GM12878 (cell line): ENCODE measurements around the gene RSF1. TPM values are rescaled to one million over a fixed set of nuclear protein-coding genes. Genes with fewer than 3 reads are reported as not detected.

Experiments used
- ATAC-seq: fragments of 200-7000 bp; cut with Tn5 transposase; 3 replicates; pipeline ENCODE4 v1.9.1; 2020; ENCODE audit warnings: mild to moderate bottlenecking, moderate library complexity
- BruUV-seq: library from RNA; stranded (reverse); fragments of 400-500 nt; replicated peaks from 2 replicates; lab custom pipeline; 2021; lab: Mats Ljungman, UMichigan
- CTCF ChIA-PET: fragments of 300-600 bp; sonication (Branson Sonifier 250); formaldehyde crosslinking; extraction: SDS; loops from one replicate; lab custom pipeline; 2021; ENCODE audit warnings: inconsistent platforms; lab: Yijun Ruan, JAX
- POLR2A ChIA-PET: fragments of 350-600 bp; formaldehyde crosslinking; extraction: SDS; loops from one replicate; lab custom pipeline; 2021; ENCODE audit warnings: inconsistent platforms; lab: Charles Lee
- RAD21 ChIA-PET: fragments of 300-600 bp; sonication (Branson Sonifier 250); formaldehyde crosslinking; loops from one replicate; lab custom pipeline; 2023; ENCODE audit warnings: antibody characterized with exemption; ENCODE audit not compliant: unreplicated experiment; lab: Charles Lee
- SMC1A ChIA-PET: fragments of 300-600 bp; sonication (Branson Sonifier 250); formaldehyde crosslinking; loops from one replicate; lab custom pipeline; 2023; ENCODE audit not compliant: unreplicated experiment, uncharacterized antibody; lab: Charles Lee
- DNase-seq: peaks from one replicate; pipeline ENCODE4 v3.0.0-alpha.2; 2011; ENCODE audit warnings: low read depth, low spot score
- FAIRE-seq: peaks from 3 replicates; lab custom pipeline; 2011; peaks lifted over from hg19 to GRCh38; lab: Jason Lieb, UNC
- H2AFZ ChIP-seq: 2 replicates; pipeline ENCODE4 v1.6.0; 2011; ENCODE audit warnings: low read depth, low read length, control low read depth; ENCODE audit not compliant: control insufficient read depth
- H3K27ac ChIP-seq: 2 replicates; pipeline ENCODE4 v1.5.1; 2011; ENCODE audit warnings: control low read depth; ENCODE audit not compliant: control insufficient read depth, insufficient read depth
- H3K27me3 ChIP-seq, 2 experiments: replicated peaks in 1 of 2; 2 replicates each; pipeline versions ENCODE4 v1.6.0 to v1.6.1; 2011; ENCODE audit warnings: low read length in 1 of 2; ENCODE audit not compliant: control insufficient read depth in 2 of 2, insufficient read depth in 2 of 2
- H3K36me3 ChIP-seq, 2 experiments: 2 replicates each; pipeline ENCODE4 v1.5.1; 2011; ENCODE audit warnings: low read length in 1 of 2; ENCODE audit not compliant: control insufficient read depth in 2 of 2, insufficient read depth in 2 of 2
- H3K4me1 ChIP-seq: 2 replicates; pipeline ENCODE4 v1.6.1; 2011; ENCODE audit warnings: mild to moderate bottlenecking, low read length, moderate library complexity, mixed read lengths; ENCODE audit not compliant: control insufficient read depth, insufficient read depth
- H3K4me2 ChIP-seq: 2 replicates; pipeline ENCODE4 v1.6.0; 2011; ENCODE audit warnings: control low read depth; ENCODE audit not compliant: control insufficient read depth, insufficient read depth
- H3K4me3 ChIP-seq: fragments of 200-600 bp; sonication (generic); 2 replicates; pipeline ENCODE4 v1.5.1; 2016
- H3K79me2 ChIP-seq: 2 replicates; pipeline ENCODE4 v1.6.0; 2011; ENCODE audit warnings: low read length; ENCODE audit not compliant: control insufficient read depth, insufficient read depth
- H3K9ac ChIP-seq: 2 replicates; pipeline ENCODE4 v1.8.0; 2011; ENCODE audit warnings: low read length, control low read depth, mixed read lengths; ENCODE audit not compliant: control insufficient read depth, insufficient read depth
- H3K9me3 ChIP-seq: replicated peaks from 3 replicates; pipeline ENCODE4 v1.5.1; 2011; ENCODE audit warnings: mild to moderate bottlenecking, low read length; ENCODE audit not compliant: control insufficient read depth, insufficient read depth
- H4K20me1 ChIP-seq: 2 replicates; pipeline ENCODE4 v1.6.0; 2011; ENCODE audit not compliant: control insufficient read depth, insufficient read depth
- SREBF2 ChIP-seq: IDR thresholded peaks from 2 replicates; pipeline ENCODE4 v1.6.1; 2012; ENCODE audit warnings: mild to moderate bottlenecking, low read length
- ZNF687 ChIP-seq: fragments of 450-650 bp; IDR thresholded peaks from 2 replicates; pipeline ENCODE4 v1.6.1; 2017; ENCODE audit warnings: mild to moderate bottlenecking, moderate library complexity
- WGBS: methylation state at CpG from one replicate; pipeline ENCODE4 v1.1.6; 2016; ENCODE audit warnings: low lambda C conversion rate; ENCODE audit not compliant: insufficient replicate concordance, insufficient coverage; ENCODE audit errors: missing lambda C conversion rate; 5-methylcytosine and 5-hydroxymethylcytosine counted together
- in situ Hi-C: fragments of 300-500 bp; cut with MboI; formaldehyde crosslinking; loops from 9 replicates; pipeline ENCODE4 v1.14.3; 2018; ENCODE audit warnings: mixed read lengths
- intact Hi-C: fragments of 100-400 bp; cut with micrococcal nuclease; formaldehyde crosslinking; loops from one replicate; pipeline ENCODE4 v1.14.2; 2022; ENCODE audit not compliant: unreplicated experiment
- polyA plus RNA-seq, 11 experiments: library from polyadenylated mRNA; depleted of rRNA in 4 of 11; unstranded in 6 of 11; stranded (reverse) in 5 of 11; fragments of >200 nt; fragmentation: Nextera tagmentation in 4 of 11; fragmentation: Illumina TruSeq in 1 of 11; extraction: Ambion mirVana in 4 of 11; extraction: Trizol in 1 of 11; gene quantifications; 1 replicate in 1 of 11; 2 replicates in 10 of 11; pipeline versions ENCODE4 v1.2.1 to v1.2.3, GENCODE V29; 2011 to 2016; ENCODE audit warnings: inconsistent platforms in 2 of 11, missing spikeins in 2 of 11, low read depth in 1 of 11
- total RNA-seq, 4 experiments: library from RNA; depleted of rRNA in 3 of 4; stranded (reverse); fragments of >200 nt in 3 of 4; fragmentation: Illumina TruSeq in 1 of 4; extraction: Trizol in 1 of 4; gene quantifications; 2 replicates each; pipeline versions ENCODE4 v1.2.1 to v1.2.3, GENCODE V29; 2013 to 2021

The RSF1 gene
- total and polyA plus RNA-seq, 10 of the 15 experiments (the other 5 are each of a cell fraction or from before 2014, with no cell fraction given), result 9.0 to 45.3 (median 30.0) TPM

DNA sequence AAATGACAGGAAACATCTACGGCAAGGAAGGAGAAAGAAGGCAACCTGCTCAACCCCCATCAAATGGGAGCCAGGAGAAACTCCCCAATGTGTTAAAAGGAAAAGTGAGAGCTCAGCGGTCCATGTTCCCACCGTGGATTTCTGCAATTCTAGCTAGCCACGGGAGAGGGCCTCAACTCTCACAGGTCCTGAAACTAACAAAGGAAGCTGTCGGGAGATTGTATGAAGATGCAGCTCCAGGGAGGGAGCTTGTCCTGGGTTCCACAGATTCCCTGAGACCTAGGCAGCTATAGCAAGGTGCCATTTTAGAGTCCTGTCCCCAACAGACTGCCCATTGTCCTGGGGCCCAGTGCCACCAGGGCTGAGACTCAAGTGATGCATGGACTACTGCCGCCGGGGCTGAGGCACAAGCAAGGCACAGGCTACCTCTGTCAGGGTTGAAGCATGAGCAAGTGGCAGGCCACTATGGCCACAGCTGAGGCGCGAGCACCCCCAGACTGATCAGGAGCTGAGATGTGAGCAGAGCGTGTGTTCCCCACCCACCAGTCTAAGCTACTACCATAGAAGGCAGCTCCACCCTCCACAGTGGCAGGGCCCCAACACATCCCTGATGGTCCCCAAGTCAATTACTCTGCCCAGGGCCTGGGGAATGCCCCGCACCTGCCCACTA, 31.3 kb downstream of the RSF1 start:
- ChIA-PET SMC1A (interaction anchor here (1.1 to 1.4 kb wide), 2 partner anchors 10 to 11 kb away, joined by 3 to 4 read pairs; no protein-coding TSS in a partner anchor), CTCF (interaction anchor here (1.4 to 1.5 kb wide), 2 partner anchors 10 to 211 kb away, joined by 5 read pairs; no protein-coding TSS in a partner anchor), POLR2A (interaction anchor here (0.6 to 0.8 kb wide), 2 partner anchors 205 to 925 kb away, joined by 3 to 4 read pairs; partner anchors contain the start of gene INTS4)

More for the DNA sequence above, 31.3 kb downstream of the RSF1 start:
- H3K36me3 ChIP-seq, result peaks cover 4 to 13% of the 10 kb centered on the region in 2 experiments
- DNase-seq, result no peak
- intact Hi-C loops, result no loop called here
- no peak for FAIRE-seq
- no TSS peak for BruUV-seq
- 81% methylated on average over 11 of the region's 11 CpGs for WGBS
- peaks cover 11% of the 10 kb centered on the region; the same call in 2 of the 3 replicates for H3K9me3 ChIP-seq
- H2AFZ ChIP-seq, result no peak overlapping the region
- ATAC-seq, result peak; percentile 18
- in situ Hi-C loops, result no loop called here
- no peak overlapping the region for H3K4me2 ChIP-seq
- no peaks in the 10 kb centered on the region for H4K20me1 ChIP-seq
- H3K27me3 ChIP-seq, result no peaks in the 10 kb centered on the region
- no peak overlapping the region for H3K9ac ChIP-seq
- peaks cover 56% of the 10 kb centered on the region for H3K79me2 ChIP-seq
- RAD21 ChIA-PET, result interaction anchor here (0.6 kb wide), 1 partner anchor 10 kb away, joined by 3 read pairs; no protein-coding TSS in a partner anchor
- no peak overlapping the region for H3K4me3 ChIP-seq
- H3K4me1 ChIP-seq, result peaks cover 7% of the 10 kb centered on the region; the same call in 1 of the 2 replicates
- TF ChIP-seq SREBF2 (no peak), ZNF687 (no peak)
- H3K27ac ChIP-seq, result no peak overlapping the region
